Mucosa of stomach (tissue), 1 donor: ENCODE results near the gene CTSH.

Experiments used
- H3K27me3 ChIP-seq: one replicate; pipeline ENCODE4 v1.7.0; 2013; ENCODE audit warnings: mild to moderate bottlenecking, low read length; ENCODE audit not compliant: control insufficient read depth, insufficient read depth
- H3K36me3 ChIP-seq: one replicate; pipeline ENCODE4 v1.7.0; 2013; ENCODE audit warnings: low read length; ENCODE audit not compliant: control insufficient read depth, insufficient read depth
- H3K4me1 ChIP-seq: one replicate; pipeline ENCODE4 v1.7.0; 2013; ENCODE audit warnings: mild to moderate bottlenecking, low read length; ENCODE audit not compliant: control insufficient read depth, insufficient read depth
- H3K4me3 ChIP-seq: one replicate; pipeline ENCODE4 v1.7.0; 2013; ENCODE audit warnings: low read length
- H3K9ac ChIP-seq: one replicate; pipeline ENCODE4 v1.7.0; 2013; ENCODE audit warnings: mild to moderate bottlenecking, low read length, moderate library complexity
- H3K9me3 ChIP-seq: one replicate; pipeline ENCODE4 v1.7.0; 2013; ENCODE audit warnings: mild to moderate bottlenecking, low read length, moderate library complexity; ENCODE audit not compliant: control insufficient read depth
- donor health status: Pancreatic carcinoma.

The CTSH gene

GRCh38 chr15:78985859-78986475, 41.1 kb upstream of the CTSH start:
- no peak overlapping the region for H3K9ac ChIP-seq
- no peaks in the 10 kb centered on the region for H3K9me3 ChIP-seq
- H3K27me3 ChIP-seq: peaks cover 3% of the 10 kb centered on the region
- peaks cover 16% of the 10 kb centered on the region for H3K4me1 ChIP-seq
- no peak overlapping the region for H3K4me3 ChIP-seq
- no peaks in the 10 kb centered on the region for H3K36me3 ChIP-seq

GRCh38 chr15:78984041-78984440, 39.2 kb upstream of the CTSH start:
- no peaks in the 10 kb centered on the region for H3K27me3 ChIP-seq
- peaks cover 11% of the 10 kb centered on the region for H3K4me1 ChIP-seq
- H3K4me3 ChIP-seq: no peak overlapping the region
- no peaks in the 10 kb centered on the region for H3K36me3 ChIP-seq
- no peak overlapping the region for H3K9ac ChIP-seq
- H3K9me3 ChIP-seq: no peaks in the 10 kb centered on the region

- H3K27me3 ChIP-seq: no peaks in the 10 kb centered on the region
- no peaks in the 10 kb centered on the region for H3K9me3 ChIP-seq
- peaks cover 4% of the 10 kb centered on the region for H3K4me1 ChIP-seq
- no peak overlapping the region for H3K4me3 ChIP-seq
- H3K36me3 ChIP-seq: no peaks in the 10 kb centered on the region
- H3K9ac ChIP-seq: no peak overlapping the region
Measured at GRCh38 chr15:78983146-78983918, 38.5 kb upstream of the CTSH start.

GRCh38 chr15:78982736-78983135, 37.9 kb upstream of the CTSH start:
- Histone ChIP-seq H3K36me3 (no peaks in the 10 kb centered on the region), H3K4me1 (no peaks in the 10 kb centered on the region), H3K9me3 (no peaks in the 10 kb centered on the region), H3K9ac (no peak overlapping the region), H3K4me3 (no peak overlapping the region), H3K27me3 (no peaks in the 10 kb centered on the region)

- H3K4me3 ChIP-seq: no peak overlapping the region
Measured at GRCh38 chr15:78981532-78982313, 36.9 kb upstream of the CTSH start.

GRCh38 chr15:78979456-78980320, 34.8 kb upstream of the CTSH start:
- no peaks in the 10 kb centered on the region for H3K4me1 ChIP-seq
- H3K4me3 ChIP-seq: no peak overlapping the region
- no peaks in the 10 kb centered on the region for H3K9me3 ChIP-seq
- no peaks in the 10 kb centered on the region for H3K27me3 ChIP-seq
- no peaks in the 10 kb centered on the region for H3K36me3 ChIP-seq
- H3K9ac ChIP-seq: no peak overlapping the region

More at GRCh38 chr15:78981532-78982313, 36.9 kb upstream of the CTSH start:
- Histone ChIP-seq H3K36me3 (no peaks in the 10 kb centered on the region), H3K9ac (no peak overlapping the region), H3K27me3 (no peaks in the 10 kb centered on the region), H3K9me3 (no peaks in the 10 kb centered on the region), H3K4me1 (no peaks in the 10 kb centered on the region)

- Histone ChIP-seq H3K36me3 (no peaks in the 10 kb centered on the region), H3K4me1 (no peaks in the 10 kb centered on the region), H3K9me3 (no peaks in the 10 kb centered on the region), H3K27me3 (no peaks in the 10 kb centered on the region), H3K9ac (no peak overlapping the region), H3K4me3 (no peak overlapping the region)
Measured at GRCh38 chr15:78978601-78979179, 33.8 kb upstream of the CTSH start.

- no peak overlapping the region for H3K4me3 ChIP-seq
- no peaks in the 10 kb centered on the region for H3K27me3 ChIP-seq
- no peak overlapping the region for H3K9ac ChIP-seq
- no peaks in the 10 kb centered on the region for H3K9me3 ChIP-seq
- H3K4me1 ChIP-seq: no peaks in the 10 kb centered on the region
- H3K36me3 ChIP-seq: no peaks in the 10 kb centered on the region
Measured at GRCh38 chr15:78977591-78978347, 32.9 kb upstream of the CTSH start.

- Histone ChIP-seq H3K4me3 (no peak overlapping the region), H3K27me3 (no peaks in the 10 kb centered on the region), H3K9me3 (no peaks in the 10 kb centered on the region), H3K9ac (no peak overlapping the region), H3K36me3 (no peaks in the 10 kb centered on the region), H3K4me1 (no peaks in the 10 kb centered on the region)
Measured at GRCh38 chr15:78977091-78977571, 32.3 kb upstream of the CTSH start.

DNA sequence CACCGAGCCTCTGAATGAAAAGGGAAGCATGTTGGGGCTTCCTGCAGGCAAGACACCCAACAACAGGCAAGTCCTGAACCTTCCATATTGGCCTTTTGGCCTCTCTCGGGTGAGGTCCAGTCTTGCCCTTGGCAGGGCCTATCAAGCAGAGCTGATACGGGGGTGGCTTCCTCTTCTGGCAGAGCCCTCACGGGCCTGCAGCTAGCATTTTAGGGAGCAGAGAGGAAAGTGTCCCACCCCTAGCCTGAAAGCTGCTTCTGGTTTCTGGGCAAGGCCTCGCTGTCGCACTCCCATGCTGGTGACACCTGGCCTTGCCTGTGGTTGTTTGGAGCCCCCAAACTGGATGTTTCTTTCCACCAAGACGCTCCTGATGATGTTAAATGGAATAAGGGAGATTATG, 31.8 kb upstream of the CTSH start:
- Histone ChIP-seq H3K36me3 (no peaks in the 10 kb centered on the region), H3K4me1 (no peaks in the 10 kb centered on the region), H3K9ac (no peak overlapping the region), H3K27me3 (no peaks in the 10 kb centered on the region), H3K9me3 (no peaks in the 10 kb centered on the region), H3K4me3 (no peak overlapping the region)
